Measurements from ENCODE around the gene HLA-DRB5.

DNA sequence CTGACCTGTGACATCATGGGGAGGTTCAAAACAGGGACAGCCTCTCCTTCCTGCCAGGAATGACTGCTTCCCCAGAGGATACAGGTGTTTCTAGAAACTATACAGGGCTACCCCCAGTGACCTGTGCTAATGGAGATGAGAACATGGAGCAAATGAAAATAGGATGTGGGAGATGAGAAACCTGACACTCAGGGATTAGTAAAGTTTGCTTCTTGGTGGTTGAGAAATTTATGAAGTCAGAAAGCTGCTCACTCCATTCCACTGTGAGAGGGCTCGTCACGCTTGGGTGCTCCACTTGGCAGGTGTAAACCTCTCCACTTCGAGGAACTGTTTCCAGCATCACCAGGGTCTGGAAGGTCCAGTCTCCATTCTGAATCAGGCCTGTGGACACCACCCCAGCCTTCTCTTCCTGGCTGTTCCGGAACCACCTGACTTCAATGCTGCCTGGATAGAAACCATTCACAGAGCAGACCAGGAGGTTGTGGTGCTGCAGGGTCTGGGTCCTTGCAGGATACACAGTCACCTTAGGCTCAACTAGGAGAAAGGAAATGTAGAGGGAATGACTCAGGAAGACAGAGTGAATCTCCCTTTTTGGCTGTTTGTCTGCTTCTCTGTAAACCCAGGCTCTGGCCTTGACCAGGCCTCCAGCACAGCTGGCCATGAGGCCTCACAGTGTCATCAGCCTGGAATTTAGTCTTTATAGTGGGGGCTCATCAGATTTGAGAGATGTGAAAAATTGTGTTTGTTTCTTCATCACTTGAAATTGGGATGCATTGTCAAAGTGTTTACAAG is 10.8 kb downstream of the HLA-DRB5 start:
- TF ChIP-seq POLR2A (IDR thresholded peaks at IDR 0.05; ENCODE audit: low read length) (no peak), GATA1 (IDR thresholded peaks at IDR 0.05; ENCODE audit: low read depth, low read length) (no peak)
